ENCODE results near the gene BMPR1B.

The BMPR1B gene

DNA sequence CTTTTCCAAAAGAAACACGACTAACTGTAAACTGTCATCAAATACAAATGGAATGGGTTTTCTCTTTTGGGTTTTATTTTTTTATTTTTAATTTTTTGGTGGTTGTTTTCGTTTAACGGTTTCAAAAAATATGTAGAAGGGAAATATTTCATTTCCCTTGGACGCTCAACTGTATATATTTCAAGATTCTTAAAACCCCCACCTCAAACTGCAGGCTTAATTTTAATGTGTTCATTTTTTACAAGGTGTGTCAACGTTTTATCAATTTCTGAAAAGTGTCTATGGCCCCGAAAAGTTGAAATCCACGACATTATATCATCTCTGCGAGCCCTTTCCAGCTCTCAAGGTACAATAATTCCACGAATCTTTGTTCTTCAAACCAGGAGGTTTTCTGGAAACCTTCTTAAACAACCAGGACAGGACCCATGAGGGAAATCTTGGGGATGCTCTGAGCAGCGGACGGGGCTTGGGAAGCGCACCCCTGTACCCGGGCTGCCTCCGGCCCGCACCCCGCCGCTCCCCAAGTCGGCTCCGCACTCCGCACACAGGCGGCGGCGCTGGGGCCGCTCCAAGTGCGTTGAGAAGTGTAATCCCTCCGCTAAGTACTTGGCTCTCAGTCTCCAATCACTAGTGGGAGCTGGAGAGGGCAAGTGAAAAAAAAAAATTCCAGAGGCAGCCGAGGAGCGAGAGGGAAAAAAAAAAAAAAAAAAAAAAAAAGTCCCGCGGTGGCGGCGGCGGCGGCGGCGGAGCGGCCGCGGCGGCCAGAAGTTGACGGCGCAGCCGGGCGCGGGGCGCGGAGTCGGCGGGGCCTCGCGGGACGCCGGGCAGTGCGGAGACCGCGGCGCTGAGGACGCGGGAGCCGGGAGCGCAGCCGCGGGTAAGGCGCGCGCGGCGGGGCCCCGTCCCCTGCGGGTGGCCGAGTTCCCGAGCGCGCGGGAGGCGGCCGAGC, at the start of gene BMPR1B:
Gene BMPR1B (plus strand): TSS at position 764 of the 949 bp plus-strand sequence. CDS start 346,470 bp downstream, outside the sequence.
- peak; percentile 35 for DNase-seq

DNA sequence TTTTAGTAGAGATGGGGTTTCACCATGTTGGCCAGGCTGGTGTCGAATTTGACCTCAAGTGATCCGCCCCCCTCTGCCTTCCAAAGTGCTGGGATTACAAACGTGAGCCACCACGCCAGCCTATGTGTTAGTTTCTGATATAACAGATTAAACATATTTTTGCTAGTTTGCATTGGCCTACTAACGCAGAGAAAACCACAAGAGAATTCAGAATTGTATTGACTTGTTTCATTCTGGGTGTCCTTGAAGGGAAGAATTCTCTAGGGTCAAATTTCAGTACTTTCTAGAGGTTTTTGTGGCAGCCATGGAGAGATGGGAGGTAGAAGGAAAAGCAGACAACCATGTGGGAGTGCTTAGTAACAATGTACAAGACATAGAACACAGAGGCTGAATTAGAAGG, 46.1 kb upstream of the BMPR1B start:
- no peak for DNase-seq

DNA sequence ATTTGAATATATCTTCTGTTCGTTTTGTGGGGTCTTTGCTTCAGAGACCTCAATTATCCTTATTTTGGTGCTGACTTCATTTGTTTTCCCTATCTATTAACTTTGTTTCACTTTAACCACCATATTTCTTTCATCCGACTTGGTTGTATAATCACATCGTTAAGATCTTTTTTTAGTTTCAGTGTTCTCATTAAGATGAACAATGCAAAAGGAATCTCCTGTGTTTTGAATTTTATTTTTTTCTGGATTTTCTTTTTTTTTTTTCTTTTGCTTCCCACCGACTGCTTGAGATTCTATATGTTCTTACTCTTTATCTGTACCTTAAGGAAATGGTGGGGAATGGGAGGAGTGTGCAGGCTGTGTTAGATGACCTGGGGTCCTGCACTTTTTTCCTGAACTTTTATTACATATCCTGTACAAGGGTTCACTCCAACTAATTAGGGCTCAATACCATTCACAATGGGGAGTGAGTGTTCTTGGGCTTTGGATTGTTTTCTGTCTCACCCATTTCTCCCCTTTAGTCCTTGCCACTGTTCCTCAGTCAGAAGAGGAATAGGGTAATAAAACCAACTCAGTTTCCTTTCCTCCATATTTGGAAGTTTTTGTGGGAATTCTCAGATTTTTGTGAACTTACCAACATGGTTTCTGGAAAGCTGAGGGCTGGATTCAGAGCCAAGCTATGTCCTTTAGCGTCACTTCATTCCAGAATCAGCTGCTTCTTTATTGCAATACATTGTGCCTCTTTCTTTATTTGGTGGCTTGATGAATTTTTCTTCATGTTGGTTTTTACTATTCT, 43.2 kb upstream of the BMPR1B start:
- DNase-seq, result no peak

DNA sequence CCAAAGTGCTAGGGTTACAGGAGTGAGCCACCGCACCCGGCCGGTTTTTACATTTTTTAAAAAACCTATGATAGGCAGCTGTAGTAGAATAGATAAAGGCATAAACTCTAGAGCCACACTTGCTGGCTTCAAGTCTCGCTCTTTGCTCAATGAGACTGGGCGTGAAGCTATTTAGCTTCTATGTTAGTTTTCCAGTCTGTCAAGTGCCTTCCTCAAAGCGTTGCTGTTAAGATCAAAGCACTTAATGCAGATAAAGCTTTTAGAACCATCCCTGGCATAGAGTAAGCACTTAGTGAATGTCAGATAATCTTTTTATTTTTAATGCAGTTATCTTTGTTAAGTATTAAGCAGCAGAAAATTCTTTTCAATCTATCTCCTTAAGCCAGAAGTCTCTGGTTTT, 42.0 kb upstream of the BMPR1B start:
- DNase-seq, result no peak

DNA sequence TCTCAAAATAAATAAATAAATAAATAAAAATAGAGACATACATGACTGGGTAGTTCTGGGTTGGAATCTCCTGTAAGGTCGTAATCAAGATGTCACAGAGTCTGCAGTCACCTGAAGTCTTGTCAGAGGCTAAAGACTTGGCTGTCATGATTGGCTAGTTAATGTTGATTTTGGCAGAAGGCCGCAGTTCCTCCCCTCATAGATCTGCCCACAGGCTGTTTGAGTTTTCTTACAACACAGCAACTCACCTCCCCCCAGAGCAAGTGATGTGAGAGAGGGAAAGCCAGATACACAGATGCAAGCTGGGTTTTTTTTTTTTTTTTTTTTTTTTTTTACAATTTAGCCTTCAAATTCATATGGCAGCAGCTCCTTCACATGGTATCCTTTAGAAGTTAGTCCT, 36.4 kb upstream of the BMPR1B start:
- DNase-seq, result no peak

DNA sequence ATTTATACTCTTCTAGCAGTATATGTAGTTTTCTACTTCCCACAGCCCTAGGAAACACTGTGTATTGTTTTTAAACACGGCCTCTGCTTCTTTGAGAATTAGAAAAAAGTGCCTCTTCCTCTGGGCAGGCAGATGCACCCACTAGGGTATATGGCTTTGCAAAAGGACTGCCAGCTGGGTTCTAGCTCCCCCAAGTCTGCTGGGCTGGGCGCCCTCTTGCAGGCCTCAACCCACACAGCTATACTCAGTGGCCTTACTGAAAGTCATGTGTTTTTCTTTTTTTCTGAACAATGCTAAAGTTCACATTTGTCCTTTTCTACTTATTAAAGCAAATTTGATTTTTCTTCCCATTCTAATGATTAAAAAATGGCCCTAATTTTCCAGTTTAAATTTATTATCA, 35.5 kb upstream of the BMPR1B start:
- DNase-seq, result no peak

DNA sequence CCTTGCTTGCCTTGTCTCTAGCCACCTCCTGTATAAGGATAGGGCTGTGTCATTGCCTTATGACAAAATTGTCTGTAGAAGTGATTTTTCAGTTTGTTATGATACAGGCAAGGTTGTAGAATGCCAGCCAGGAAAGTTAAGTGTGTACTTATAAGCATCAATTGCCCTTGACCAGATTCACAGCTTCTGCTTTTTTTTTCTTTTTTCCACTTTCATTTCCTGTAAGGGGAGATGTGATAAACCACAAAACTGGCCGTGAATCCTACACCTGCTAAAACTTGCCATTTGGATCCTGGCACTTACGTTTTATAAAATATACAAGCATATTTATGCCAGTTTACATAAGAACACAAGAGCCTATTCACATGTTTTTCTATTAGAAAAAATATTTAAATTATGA, 35.0 kb upstream of the BMPR1B start:
- DNase-seq, result no peak

DNA sequence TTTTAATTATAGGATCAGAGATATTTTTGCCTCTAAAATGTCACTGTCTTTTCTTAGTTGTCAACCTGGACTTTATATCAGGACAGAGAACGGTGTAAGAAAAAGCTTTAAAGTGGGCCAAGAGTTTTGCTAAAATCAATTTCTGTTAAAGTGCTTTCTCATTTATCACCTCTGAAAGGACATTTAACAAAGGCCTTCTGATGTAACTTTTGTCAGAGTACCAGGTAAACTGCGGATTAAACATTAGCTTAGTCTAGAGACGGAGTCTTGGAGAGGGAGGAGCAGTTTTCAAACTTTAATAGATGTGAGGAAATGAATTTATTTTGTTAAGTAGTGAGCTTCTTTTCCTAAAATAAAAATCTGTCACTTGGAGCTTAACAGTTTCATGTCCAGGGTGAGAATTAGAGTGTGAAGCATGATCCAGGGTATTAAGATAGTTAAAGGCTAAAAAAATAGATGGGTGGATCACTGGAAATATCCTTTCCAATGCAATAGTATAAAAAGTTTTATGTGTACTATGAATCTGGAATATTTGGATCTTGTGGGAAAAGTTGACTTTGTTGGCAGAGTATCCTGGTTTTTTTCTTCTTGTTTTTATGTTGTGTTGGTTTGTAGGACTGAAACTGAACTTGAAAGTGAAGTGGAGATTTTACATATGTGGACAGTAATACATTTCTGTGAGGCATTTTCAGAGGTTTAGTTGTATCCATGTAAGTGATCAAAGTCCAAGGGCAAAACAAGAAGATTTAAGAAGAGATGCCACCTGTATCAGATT, 33.6 kb upstream of the BMPR1B start:
- DNase-seq, result no peak

DNA sequence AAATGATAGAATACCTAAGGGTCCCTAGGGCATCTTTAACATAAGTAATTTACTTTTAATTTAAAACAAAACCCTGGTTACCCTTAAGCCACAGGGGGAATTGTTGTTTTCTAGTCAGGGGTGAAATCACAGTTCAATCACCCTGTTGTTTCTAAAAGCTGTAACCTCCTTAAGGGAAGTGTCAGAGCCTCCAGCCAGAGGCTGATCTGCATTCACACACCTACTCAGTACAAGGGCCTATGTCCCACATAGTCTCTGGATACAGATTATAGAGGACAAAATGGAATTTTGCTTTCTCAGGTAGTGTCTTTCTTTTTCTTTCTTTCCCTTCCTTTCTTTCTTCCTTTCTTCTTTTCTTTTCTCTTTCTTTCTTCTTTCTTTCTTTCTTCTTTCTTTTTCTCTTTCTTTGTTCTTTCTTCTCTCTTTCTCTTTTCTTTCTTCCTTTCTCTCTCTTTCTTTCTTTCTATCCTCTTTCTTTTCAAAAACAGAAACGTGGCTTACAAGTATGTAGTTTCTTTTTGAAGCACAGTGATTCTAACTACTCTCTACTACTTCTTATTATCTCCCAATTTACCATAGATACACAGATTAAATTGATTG, 31.1 kb upstream of the BMPR1B start:
- DNase-seq, result no peak

DNA sequence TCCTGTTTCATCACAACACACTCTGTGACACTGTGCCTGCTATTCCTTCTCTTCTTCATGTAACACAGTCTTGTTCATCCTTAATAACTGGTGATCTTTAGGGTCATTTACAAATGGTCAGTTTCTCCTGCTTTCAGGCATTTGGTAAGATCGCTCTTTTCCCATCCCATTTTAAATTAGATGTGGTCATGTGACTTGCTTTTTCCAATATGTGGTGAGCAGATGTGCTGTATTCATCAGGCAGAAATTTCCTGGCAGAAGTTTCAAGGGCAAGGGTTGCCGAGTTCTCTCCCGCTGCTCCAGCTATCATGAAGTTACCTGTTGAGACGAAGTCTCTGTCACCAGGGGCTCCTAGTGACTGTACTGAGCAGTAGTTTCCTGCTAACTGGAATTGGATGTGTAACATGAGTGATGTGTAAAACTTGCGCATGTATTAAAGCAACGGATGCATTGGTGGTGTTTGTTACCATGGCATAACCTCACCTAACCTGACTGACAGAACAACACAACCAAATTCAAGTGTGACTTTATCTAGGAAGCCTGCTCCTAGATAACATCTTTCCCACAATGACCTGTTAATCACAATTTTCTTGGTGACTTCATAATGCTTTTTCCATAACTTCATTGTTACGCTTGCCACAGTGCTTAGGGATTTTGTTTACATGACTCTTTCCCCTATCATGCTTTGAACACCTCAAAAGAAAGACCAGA, 29.5 kb upstream of the BMPR1B start:
- DNase-seq, result no peak

DNA sequence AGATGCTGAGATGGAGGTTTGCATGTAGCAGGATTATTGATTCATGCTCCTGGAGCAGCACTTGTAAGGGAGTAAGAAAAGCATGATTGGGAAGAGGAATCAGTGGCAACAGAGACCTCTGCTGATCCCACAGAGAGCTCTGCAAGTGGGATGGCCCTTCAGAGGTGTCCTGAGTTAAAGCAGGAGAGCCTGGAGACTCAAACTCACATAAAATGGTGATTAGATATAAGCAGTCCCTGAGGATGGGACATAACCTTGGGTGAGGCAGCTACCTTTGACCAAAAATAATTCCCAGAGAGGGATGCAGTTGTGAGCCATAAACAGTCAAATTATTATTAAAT, 25.4 kb upstream of the BMPR1B start:
- no peak for DNase-seq

DNA sequence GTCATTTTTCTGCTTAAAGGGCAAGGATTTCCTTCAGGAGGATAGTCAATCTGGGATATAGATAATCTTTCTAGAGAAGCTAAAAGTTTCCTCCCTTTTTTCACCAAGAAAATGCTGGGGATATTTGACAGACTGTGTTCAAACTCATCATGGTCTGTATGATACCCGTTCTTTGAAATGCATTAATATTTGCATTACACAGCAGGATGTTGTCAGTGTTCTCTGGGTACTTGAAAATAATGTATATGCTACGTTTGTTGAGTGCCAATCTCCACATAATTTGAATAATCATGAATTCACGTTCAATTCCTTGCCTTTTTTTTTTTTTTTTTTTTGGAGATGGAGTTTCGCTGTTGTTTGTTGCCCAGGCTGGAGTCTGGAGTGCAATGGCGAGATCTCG, 18.0 kb upstream of the BMPR1B start:
- no peak for DNase-seq

DNA sequence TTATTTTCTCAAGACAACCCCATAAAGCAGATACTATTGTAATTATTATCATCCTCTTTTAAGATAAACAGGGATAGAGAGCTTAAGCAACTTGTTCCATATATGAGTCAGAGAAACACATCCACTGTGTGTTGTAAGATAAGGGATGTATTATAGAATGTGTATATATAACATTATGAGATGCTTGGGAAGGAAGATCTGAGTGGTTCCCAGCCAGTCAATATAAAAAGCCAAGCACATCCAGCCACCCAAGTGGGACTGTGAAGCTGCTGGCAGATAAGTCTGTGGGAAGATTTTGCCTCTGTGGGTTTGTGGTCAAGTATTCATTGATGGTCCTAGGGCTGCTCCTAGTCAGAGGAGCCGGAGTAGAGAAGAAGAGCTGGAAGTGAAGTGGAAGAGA, 16.5 kb upstream of the BMPR1B start:
- DNase-seq, result no peak

DNA sequence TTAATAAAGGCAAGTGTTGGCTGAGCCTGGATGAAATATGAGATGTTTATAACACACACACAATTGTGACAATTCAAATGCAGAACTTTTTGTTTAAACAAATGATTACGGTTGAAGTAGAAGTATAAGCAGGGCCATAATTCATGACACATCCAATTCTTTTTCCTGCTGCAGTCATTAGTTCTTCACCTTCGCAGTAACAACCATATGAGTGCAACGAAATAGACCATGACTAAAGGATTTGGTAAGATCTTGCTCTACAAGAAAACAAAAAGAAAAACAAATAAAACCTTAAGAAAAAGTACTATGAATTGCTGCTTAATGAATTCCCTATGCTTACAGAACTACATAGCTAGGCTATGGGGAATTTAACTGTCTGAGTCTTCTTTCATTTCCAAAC, 13.9 kb upstream of the BMPR1B start:
- no peak for DNase-seq

DNA sequence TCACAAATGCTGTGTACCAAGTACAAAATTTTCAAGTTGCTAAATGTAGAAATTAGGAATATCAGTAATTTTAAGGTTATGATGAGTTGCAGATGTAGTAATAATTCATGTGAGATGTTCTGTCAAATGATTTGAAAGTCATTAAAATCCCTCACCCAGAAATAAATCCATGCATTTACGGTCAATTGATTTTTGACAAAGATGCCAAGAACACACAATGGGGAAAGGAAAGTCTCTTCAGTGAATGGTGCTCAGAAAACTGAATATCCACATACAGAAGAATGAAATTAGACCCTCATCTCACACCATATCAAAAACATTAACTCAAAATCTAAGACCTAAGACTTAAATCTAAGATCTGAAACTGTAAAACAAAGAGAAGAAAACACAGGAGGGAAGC, 12.9 kb upstream of the BMPR1B start:
- DNase-seq, result no peak

DNA sequence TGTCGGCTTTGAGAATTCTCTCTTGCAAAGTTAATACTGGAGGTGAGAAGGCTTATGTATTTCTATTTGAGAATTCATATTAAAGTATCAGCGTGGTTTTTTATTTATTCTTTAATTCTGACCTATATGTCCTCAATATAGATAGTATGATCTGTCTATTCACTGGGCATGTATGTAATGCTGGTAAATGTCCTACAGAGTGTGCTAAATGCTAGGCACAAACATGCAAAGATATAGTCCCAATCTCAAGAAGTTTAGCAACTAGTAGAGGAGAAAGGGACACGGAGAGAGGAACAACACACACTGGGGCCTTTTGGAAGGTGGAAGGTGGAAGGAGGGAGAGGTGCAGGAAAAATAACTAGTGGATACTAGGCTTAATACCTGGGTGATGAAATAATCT, 11.0 kb upstream of the BMPR1B start:
- DNase-seq, result no peak

DNA sequence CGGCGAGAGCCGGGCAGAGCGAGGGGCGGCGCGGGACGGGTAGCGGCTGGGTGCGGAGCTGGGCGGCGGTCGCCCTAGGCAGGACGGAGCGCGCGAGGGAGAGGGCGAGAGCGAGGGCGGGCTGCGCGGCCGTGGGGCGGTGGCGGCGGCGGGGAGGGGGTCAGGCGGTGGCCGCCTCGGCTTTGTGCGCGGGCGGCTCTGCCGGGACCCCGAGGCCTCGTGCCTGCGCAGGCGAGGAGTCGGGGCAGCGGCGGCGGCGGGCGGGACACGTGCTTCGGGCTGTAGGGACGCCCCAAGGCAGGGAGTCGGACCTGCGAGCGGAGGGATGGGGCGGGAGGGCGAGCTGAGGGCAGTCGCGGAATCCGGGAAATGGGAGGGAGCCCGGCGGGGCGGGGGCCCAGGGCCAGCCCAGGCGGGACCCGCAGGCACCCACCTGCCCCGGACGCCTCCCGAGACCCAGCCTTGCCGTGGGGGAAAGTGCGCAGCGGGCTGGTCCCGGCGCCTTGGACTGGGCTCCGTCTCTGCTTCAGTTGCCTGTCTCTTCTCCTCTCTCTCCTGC, 465 bp downstream of the BMPR1B start:
- DNase-seq, result no peak

DNA sequence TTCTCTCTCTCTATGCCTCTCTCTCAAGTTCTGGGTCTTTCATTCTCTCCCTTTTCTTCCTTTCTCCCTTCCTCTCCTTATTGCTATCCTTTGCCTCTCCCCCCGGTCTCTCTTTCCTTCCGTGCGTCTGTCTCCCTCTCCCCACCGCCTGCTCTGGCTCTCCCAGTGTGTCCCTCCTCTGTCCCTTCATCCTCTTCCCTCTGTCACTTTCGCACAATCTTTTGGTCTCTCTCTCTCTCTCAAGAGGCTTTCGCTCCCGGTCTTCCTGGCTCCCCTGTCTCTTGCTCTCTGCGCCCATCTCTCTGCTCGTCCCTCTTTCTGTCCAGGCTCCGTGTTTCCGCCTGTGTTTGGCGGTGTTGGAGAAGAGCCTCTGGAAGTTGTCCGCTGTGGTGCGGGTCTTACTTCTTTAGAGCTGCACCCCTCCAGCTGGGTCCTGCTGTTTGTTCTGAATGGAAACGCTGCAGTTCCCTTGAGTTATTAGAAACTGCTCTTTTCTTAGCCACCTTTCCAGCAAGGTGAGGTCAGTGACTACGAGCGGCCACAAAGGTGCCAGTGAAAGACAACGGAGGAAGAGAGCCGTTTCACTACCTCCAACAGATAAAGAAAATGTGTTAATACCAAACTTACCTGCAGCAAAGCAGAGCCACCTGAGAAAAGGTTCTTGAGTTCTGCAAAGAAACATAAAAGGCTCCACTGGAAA, 1.1 kb downstream of the BMPR1B start:
- peak; percentile 26 for DNase-seq

DNA sequence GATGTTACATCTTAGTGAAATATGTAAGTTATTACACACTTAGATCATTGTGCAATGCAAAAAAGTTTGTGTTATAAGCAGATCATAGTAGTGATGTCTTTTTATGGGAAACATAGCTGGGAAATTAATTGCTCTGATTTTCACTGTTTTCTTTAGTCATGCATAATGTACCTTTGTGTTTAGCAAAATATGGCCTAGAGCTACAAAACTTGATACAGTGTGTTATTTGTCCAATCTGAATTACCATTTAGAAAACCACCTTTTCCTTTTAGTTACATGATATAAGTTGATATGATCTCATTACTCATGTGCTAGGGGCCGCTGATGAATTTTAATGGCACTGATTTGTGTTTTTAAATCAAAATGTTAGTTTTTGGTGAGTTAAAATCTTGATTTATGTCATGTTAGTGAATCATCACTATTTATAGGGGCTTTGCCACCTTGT, 2.0 kb downstream of the BMPR1B start:
- DNase-seq, result no peak

DNA sequence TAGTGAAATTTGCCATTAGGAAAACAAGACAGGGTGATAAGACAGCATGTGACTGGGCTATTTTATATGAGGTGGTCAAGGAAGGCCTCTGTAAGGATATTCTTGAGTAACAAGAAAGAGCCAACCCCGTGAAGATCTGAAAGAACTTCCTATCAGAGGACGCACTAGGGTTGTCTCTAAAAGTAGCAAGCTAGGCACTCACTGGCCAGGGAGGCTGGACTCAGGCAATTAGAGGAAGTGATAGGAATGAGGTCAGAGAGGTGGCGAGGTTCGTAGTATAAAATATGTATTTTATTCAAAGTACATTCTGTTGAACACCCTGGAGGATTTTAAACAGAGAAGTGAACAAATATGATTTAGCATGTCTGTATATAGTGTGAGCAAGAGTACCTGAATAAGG, 4.6 kb downstream of the BMPR1B start:
- no peak for DNase-seq

DNA sequence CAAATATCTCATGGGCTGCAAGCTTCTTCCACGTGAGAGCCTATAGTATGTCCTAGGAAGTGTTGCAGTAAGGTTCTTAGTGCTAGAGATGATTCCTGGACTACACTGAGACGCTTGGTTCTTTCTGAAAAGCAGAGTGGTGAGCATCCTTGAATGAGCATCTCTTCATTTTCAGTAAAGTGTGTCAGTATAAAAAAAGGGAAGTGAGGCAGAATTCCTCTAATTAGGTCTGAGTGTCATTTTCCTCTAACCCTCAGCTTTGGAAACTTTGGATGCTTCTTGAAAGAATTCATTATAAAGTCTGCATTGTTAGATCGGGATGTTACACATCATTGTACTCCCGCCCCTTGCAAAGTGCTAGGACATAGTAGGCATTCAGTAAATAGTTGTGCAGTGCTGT, 5.2 kb downstream of the BMPR1B start:
- DNase-seq, result no peak
